Ectodermal cell (in vitro differentiated cells): ENCODE results near the gene NEK10.
"Not testable (repeated sequence)": the region's sequence is repeated elsewhere in the genome, so short reads cannot be mapped to it uniquely, and the experiment has no call there.

ENCODE experiments used
- H3K27ac ChIP-seq: 2 replicates; pipeline ENCODE4 v1.7.0; 2013; ENCODE audit warnings: mild to moderate bottlenecking, low read depth, low read length; ENCODE audit not compliant: insufficient read depth, poor library complexity, severe bottlenecking
- H3K27me3 ChIP-seq: 2 replicates; pipeline ENCODE4 v1.7.0; 2013; ENCODE audit warnings: mild to moderate bottlenecking, low read length; ENCODE audit not compliant: insufficient read depth, control insufficient read depth, poor library complexity, severe bottlenecking
- H3K36me3 ChIP-seq: one replicate; pipeline ENCODE4 v1.7.0; 2013; ENCODE audit warnings: low read length; ENCODE audit not compliant: control insufficient read depth, insufficient read depth
- H3K4me1 ChIP-seq: one replicate; pipeline ENCODE4 v1.7.0; 2013; ENCODE audit warnings: low read length; ENCODE audit not compliant: control insufficient read depth, insufficient read depth
- H3K4me3 ChIP-seq: 2 replicates; pipeline ENCODE4 v1.7.0; 2013; ENCODE audit warnings: low read depth, low read length, control low read depth; ENCODE audit not compliant: insufficient read depth
- H3K9me3 ChIP-seq: 2 replicates; pipeline ENCODE4 v1.7.0; 2013; ENCODE audit warnings: mild to moderate bottlenecking, low read length, moderate library complexity; ENCODE audit not compliant: control insufficient read depth
- WGBS, 2 experiments: methylation state at CpG; one replicate each; pipeline ENCODE4 v1.1.7; 2013; ENCODE audit warnings: missing lambda C conversion rate in 2 of 2; 5-methylcytosine and 5-hydroxymethylcytosine counted together

The NEK10 gene

GRCh38 chr3:27333843-27334242 lies 35.3 kb downstream of the NEK10 start:
- H3K4me3 ChIP-seq = no peak overlapping the region
- H3K36me3 ChIP-seq = no peaks in the 10 kb centered on the region
- H3K9me3 ChIP-seq = no peaks in the 10 kb centered on the region
- no peak overlapping the region for H3K27ac ChIP-seq
- H3K27me3 ChIP-seq = no peaks in the 10 kb centered on the region
- H3K4me1 ChIP-seq = no peaks in the 10 kb centered on the region

- not testable (repeated sequence) for H3K4me3 ChIP-seq, H3K36me3 ChIP-seq, H3K9me3 ChIP-seq, H3K4me1 ChIP-seq, H3K27ac ChIP-seq, H3K27me3 ChIP-seq
- WGBS, 2 experiments = 93% methylated on average over 4 of the region's 4 CpGs
Measured at GRCh38 chr3:27328982-27329762, 40.0 kb downstream of the NEK10 start.

- WGBS, 2 experiments = 94 to 95% methylated on average over 7 to 8 of the region's 8 CpGs
- Histone ChIP-seq H3K9me3 (no peaks in the 10 kb centered on the region), H3K27ac (no peak overlapping the region), H3K27me3 (no peaks in the 10 kb centered on the region), H3K4me1 (no peaks in the 10 kb centered on the region), H3K4me3 (no peak overlapping the region), H3K36me3 (no peaks in the 10 kb centered on the region)
Measured at GRCh38 chr3:27326629-27327545, 42.3 kb downstream of the NEK10 start.

GRCh38 chr3:27326202-27326601 lies 43.0 kb downstream of the NEK10 start:
- WGBS, 2 experiments = no CpG with 5 or more reads among the region's 1 CpG

GRCh38 chr3:27325419-27325818 lies 43.8 kb downstream of the NEK10 start:
- Histone ChIP-seq H3K27ac (no peak overlapping the region), H3K4me1 (no peaks in the 10 kb centered on the region), H3K4me3 (no peak overlapping the region), H3K36me3 (no peaks in the 10 kb centered on the region), H3K27me3 (no peaks in the 10 kb centered on the region), H3K9me3 (no peaks in the 10 kb centered on the region)
- WGBS, 2 experiments = 84 to 89% methylated on average over 1 of the region's 1 CpG

More at GRCh38 chr3:27326202-27326601, 43.0 kb downstream of the NEK10 start:
- H3K27ac ChIP-seq = no peak overlapping the region
- H3K36me3 ChIP-seq = no peaks in the 10 kb centered on the region
- no peaks in the 10 kb centered on the region for H3K9me3 ChIP-seq
- H3K27me3 ChIP-seq = no peaks in the 10 kb centered on the region
- H3K4me1 ChIP-seq = no peaks in the 10 kb centered on the region
- H3K4me3 ChIP-seq = no peak overlapping the region

GRCh38 chr3:27324686-27325085 lies 44.5 kb downstream of the NEK10 start:
- Histone ChIP-seq H3K4me3 (no peak overlapping the region), H3K4me1 (no peaks in the 10 kb centered on the region), H3K36me3 (no peaks in the 10 kb centered on the region), H3K27me3 (no peaks in the 10 kb centered on the region), H3K27ac (no peak overlapping the region), H3K9me3 (no peaks in the 10 kb centered on the region)
- 88 to 89% methylated on average over 2 of the region's 2 CpGs for WGBS, 2 experiments

GRCh38 chr3:27323087-27323570 lies 46.1 kb downstream of the NEK10 start:
- WGBS, 2 experiments = 85 to 96% methylated on average over 3 of the region's 3 CpGs

GRCh38 chr3:27322634-27323033 lies 46.5 kb downstream of the NEK10 start:
- H3K36me3 ChIP-seq = no peaks in the 10 kb centered on the region
- H3K4me1 ChIP-seq = no peaks in the 10 kb centered on the region
- H3K9me3 ChIP-seq = no peaks in the 10 kb centered on the region
- H3K4me3 ChIP-seq = no peak overlapping the region
- no peaks in the 10 kb centered on the region for H3K27me3 ChIP-seq
- H3K27ac ChIP-seq = no peak overlapping the region

More at GRCh38 chr3:27323087-27323570, 46.1 kb downstream of the NEK10 start:
- Histone ChIP-seq H3K27ac (no peak overlapping the region), H3K27me3 (no peaks in the 10 kb centered on the region), H3K9me3 (no peaks in the 10 kb centered on the region), H3K36me3 (no peaks in the 10 kb centered on the region), H3K4me3 (no peak overlapping the region), H3K4me1 (no peaks in the 10 kb centered on the region)

GRCh38 chr3:27319847-27320526 lies 49.2 kb downstream of the NEK10 start:
- H3K27ac ChIP-seq = no peak overlapping the region
- WGBS, 2 experiments = 90 to 94% methylated on average over 7 to 8 of the region's 9 CpGs
- no peak overlapping the region for H3K4me3 ChIP-seq
- H3K4me1 ChIP-seq = no peaks in the 10 kb centered on the region
- H3K27me3 ChIP-seq = no peaks in the 10 kb centered on the region
- H3K36me3 ChIP-seq = no peaks in the 10 kb centered on the region
- H3K9me3 ChIP-seq = no peaks in the 10 kb centered on the region

- H3K36me3 ChIP-seq = no peaks in the 10 kb centered on the region
- WGBS, 2 experiments = 82 to 94% methylated on average over 2 of the region's 2 CpGs
- H3K27ac ChIP-seq = no peak overlapping the region
- H3K9me3 ChIP-seq = no peaks in the 10 kb centered on the region
- no peaks in the 10 kb centered on the region for H3K27me3 ChIP-seq
- no peak overlapping the region for H3K4me3 ChIP-seq
- no peaks in the 10 kb centered on the region for H3K4me1 ChIP-seq
Measured at GRCh38 chr3:27319304-27319703, 49.9 kb downstream of the NEK10 start.
